ENCODE measurements around the gene FMO3.

DNA sequence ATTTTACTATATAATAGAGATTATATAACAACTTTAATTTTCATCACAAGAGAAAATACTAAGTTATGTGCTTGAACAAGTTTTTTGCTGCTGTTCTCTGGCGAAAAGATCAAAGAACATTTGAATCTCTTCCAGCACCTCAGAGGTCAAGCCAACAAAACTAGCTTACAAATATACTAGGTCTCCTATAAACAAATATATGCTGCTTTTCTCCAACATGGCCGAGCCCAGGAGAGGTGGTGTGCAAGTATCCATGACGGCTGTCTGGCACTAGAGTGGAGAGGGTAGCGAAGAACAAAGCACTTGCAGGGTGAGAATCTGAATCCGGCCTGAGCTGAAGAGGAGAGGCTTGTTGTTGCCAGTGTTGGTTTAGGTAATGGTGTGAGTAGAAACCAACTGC lies 7.5 kb upstream of the FMO3 start:
- TF ChIP-seq, protein P1, sequence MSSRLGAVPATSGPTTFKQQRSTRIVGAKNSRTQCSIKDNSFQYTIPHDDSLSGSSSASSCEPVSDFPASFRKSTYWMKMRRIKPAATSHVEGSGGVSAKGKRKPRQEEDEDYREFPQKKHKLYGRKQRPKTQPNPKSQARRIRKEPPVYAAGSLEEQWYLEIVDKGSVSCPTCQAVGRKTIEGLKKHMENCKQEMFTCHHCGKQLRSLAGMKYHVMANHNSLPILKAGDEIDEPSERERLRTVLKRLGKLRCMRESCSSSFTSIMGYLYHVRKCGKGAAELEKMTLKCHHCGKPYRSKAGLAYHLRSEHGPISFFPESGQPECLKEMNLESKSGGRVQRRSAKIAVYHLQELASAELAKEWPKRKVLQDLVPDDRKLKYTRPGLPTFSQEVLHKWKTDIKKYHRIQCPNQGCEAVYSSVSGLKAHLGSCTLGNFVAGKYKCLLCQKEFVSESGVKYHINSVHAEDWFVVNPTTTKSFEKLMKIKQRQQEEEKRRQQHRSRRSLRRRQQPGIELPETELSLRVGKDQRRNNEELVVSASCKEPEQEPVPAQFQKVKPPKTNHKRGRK (CRISPR knock-in tag; IDR thresholded peaks at IDR 0.05; ENCODE audit: borderline replicate concordance) = no peak
- TF ChIP-seq, protein P2, sequence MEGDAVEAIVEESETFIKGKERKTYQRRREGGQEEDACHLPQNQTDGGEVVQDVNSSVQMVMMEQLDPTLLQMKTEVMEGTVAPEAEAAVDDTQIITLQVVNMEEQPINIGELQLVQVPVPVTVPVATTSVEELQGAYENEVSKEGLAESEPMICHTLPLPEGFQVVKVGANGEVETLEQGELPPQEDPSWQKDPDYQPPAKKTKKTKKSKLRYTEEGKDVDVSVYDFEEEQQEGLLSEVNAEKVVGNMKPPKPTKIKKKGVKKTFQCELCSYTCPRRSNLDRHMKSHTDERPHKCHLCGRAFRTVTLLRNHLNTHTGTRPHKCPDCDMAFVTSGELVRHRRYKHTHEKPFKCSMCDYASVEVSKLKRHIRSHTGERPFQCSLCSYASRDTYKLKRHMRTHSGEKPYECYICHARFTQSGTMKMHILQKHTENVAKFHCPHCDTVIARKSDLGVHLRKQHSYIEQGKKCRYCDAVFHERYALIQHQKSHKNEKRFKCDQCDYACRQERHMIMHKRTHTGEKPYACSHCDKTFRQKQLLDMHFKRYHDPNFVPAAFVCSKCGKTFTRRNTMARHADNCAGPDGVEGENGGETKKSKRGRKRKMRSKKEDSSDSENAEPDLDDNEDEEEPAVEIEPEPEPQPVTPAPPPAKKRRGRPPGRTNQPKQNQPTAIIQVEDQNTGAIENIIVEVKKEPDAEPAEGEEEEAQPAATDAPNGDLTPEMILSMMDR (IDR thresholded peaks at IDR 0.05) = no peak
- TF ChIP-seq ETV6 (CRISPR knock-in tag; IDR thresholded peaks at IDR 0.05) (no peak), SP1 (CRISPR knock-in tag; conservative IDR thresholded peaks at IDR 0.05) (no peak), JUN (CRISPR knock-in tag; IDR thresholded peaks at IDR 0.05) (no peak)
- TF ChIP-seq, protein P3, sequence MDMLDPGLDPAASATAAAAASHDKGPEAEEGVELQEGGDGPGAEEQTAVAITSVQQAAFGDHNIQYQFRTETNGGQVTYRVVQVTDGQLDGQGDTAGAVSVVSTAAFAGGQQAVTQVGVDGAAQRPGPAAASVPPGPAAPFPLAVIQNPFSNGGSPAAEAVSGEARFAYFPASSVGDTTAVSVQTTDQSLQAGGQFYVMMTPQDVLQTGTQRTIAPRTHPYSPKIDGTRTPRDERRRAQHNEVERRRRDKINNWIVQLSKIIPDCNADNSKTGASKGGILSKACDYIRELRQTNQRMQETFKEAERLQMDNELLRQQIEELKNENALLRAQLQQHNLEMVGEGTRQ (CRISPR knock-in tag; IDR thresholded peaks at IDR 0.05) = no peak
- TF ChIP-seq, protein P4, sequence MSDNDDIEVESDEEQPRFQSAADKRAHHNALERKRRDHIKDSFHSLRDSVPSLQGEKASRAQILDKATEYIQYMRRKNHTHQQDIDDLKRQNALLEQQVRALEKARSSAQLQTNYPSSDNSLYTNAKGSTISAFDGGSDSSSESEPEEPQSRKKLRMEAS (CRISPR knock-in tag; IDR thresholded peaks at IDR 0.05) = no peak
- TF ChIP-seq, protein P5, sequence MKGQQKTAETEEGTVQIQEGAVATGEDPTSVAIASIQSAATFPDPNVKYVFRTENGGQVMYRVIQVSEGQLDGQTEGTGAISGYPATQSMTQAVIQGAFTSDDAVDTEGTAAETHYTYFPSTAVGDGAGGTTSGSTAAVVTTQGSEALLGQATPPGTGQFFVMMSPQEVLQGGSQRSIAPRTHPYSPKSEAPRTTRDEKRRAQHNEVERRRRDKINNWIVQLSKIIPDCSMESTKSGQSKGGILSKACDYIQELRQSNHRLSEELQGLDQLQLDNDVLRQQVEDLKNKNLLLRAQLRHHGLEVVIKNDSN (CRISPR knock-in tag; IDR thresholded peaks at IDR 0.05) = no peak
